IPS-15b (cell line): ENCODE measurements around the gene RAB29.

ENCODE experiments used
- H3K27me3 ChIP-seq: one replicate; pipeline ENCODE4 v1.6.1; 2013; ENCODE audit warnings: low read length; ENCODE audit not compliant: control insufficient read depth, insufficient read depth
- H3K36me3 ChIP-seq: one replicate; pipeline ENCODE4 v1.6.1; 2013; ENCODE audit warnings: low read length; ENCODE audit not compliant: control insufficient read depth, insufficient read depth
- H3K4me1 ChIP-seq: one replicate; pipeline ENCODE4 v1.6.1; 2013; ENCODE audit warnings: mild to moderate bottlenecking, low read length; ENCODE audit not compliant: control insufficient read depth, insufficient read depth
- H3K4me3 ChIP-seq: one replicate; pipeline ENCODE4 v1.5.1; 2013; ENCODE audit warnings: low read depth, low read length
- H3K9ac ChIP-seq: one replicate; pipeline ENCODE4 v1.6.1; 2013; ENCODE audit warnings: low read depth, mild to moderate bottlenecking, low read length
- H3K9me3 ChIP-seq: one replicate; pipeline ENCODE4 v1.6.1; 2013; ENCODE audit warnings: mild to moderate bottlenecking, low read length; ENCODE audit not compliant: control insufficient read depth, insufficient read depth

The RAB29 gene

GRCh38 chr1:205809942-205810345 lies 34.7 kb upstream of the RAB29 start:
- no peak overlapping the region for H3K9ac ChIP-seq
- peaks cover 8% of the 10 kb centered on the region for H3K36me3 ChIP-seq
- H3K4me3 ChIP-seq, result no peak overlapping the region

DNA sequence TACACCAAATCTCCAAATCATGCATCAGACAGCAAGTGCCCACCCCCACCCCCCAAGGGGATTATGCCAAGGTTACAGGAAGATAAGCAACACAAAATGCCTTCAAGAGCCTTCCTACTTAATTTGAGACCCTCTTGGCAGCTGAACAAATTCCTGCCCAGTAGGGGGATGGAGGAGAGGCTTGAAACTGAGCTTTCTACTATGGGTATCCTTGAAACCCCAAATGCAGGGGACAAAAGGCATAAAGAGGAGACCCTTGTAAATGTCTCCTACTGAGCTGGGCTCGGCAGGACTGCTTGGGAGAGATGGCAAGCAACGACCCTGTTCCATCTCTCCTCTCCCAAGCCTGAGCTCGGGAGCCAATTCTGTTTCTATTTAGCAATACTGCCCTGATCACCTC lies 34.2 kb upstream of the RAB29 start:
- peaks cover 8% of the 10 kb centered on the region for H3K36me3 ChIP-seq
- peaks cover 16% of the 10 kb centered on the region for H3K4me1 ChIP-seq
- H3K9ac ChIP-seq, result no peak overlapping the region
- H3K9me3 ChIP-seq, result no peaks in the 10 kb centered on the region
- peaks cover 5% of the 10 kb centered on the region for H3K27me3 ChIP-seq
- no peak overlapping the region for H3K4me3 ChIP-seq

More at GRCh38 chr1:205809942-205810345, 34.7 kb upstream of the RAB29 start:
- Histone ChIP-seq H3K4me1 (peaks cover 16% of the 10 kb centered on the region), H3K27me3 (peaks cover 10% of the 10 kb centered on the region), H3K9me3 (no peaks in the 10 kb centered on the region)

DNA sequence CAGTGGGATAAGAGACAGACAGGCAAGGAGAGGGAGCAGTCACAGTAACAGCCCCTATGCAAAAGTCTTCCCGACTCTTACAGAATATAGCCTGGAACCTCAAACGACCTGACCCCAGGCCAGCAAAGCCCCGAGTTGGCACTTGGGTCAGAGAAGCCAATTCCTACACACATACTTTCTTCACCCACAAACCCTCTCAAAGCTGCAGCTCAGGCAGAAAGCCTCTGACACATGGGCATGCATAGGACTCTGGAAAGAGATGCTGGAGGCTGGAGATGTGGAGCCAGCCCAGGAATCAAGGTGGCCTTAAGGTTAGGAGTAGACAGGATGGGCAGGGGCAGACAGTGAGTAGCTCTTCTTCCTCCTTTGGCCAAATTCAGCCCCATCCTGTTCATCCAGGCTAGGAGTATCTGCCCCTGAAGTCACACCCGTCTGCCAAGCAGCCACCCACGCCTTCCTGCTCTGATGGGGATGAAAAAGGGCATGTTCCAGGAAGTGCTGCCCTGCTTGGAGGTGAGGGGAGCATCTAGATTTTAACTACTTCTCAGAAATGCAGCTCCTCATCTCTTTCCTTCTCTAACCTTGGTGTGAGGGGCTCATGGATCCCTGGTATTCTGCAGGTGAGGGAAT lies 29.9 kb upstream of the RAB29 start:
- H3K36me3 ChIP-seq, result peaks cover 9% of the 10 kb centered on the region
- H3K9me3 ChIP-seq, result no peaks in the 10 kb centered on the region
- H3K27me3 ChIP-seq, result no peaks in the 10 kb centered on the region
- no peak overlapping the region for H3K9ac ChIP-seq
- peaks cover 6% of the 10 kb centered on the region for H3K4me1 ChIP-seq
- no peak overlapping the region for H3K4me3 ChIP-seq

GRCh38 chr1:205804605-205805004 lies 29.3 kb upstream of the RAB29 start:
- no peaks in the 10 kb centered on the region for H3K9me3 ChIP-seq
- peaks cover 6% of the 10 kb centered on the region for H3K36me3 ChIP-seq
- H3K4me1 ChIP-seq, result peaks cover 6% of the 10 kb centered on the region
- H3K27me3 ChIP-seq, result no peaks in the 10 kb centered on the region
- H3K4me3 ChIP-seq, result no peak overlapping the region
- H3K9ac ChIP-seq, result no peak overlapping the region

- Histone ChIP-seq H3K27me3 (no peaks in the 10 kb centered on the region), H3K9ac (no peak overlapping the region), H3K4me3 (no peak overlapping the region), H3K4me1 (no peaks in the 10 kb centered on the region), H3K9me3 (no peaks in the 10 kb centered on the region), H3K36me3 (peaks cover 12% of the 10 kb centered on the region)
Observed at GRCh38 chr1:205803986-205804385, 28.7 kb upstream of the RAB29 start.

- Histone ChIP-seq H3K36me3 (peaks cover 29% of the 10 kb centered on the region), H3K4me3 (no peak overlapping the region), H3K4me1 (no peaks in the 10 kb centered on the region), H3K9ac (peak overlapping the region; percentile 29), H3K27me3 (no peaks in the 10 kb centered on the region), H3K9me3 (no peaks in the 10 kb centered on the region)
Observed at GRCh38 chr1:205802060-205802459, 26.8 kb upstream of the RAB29 start.

DNA sequence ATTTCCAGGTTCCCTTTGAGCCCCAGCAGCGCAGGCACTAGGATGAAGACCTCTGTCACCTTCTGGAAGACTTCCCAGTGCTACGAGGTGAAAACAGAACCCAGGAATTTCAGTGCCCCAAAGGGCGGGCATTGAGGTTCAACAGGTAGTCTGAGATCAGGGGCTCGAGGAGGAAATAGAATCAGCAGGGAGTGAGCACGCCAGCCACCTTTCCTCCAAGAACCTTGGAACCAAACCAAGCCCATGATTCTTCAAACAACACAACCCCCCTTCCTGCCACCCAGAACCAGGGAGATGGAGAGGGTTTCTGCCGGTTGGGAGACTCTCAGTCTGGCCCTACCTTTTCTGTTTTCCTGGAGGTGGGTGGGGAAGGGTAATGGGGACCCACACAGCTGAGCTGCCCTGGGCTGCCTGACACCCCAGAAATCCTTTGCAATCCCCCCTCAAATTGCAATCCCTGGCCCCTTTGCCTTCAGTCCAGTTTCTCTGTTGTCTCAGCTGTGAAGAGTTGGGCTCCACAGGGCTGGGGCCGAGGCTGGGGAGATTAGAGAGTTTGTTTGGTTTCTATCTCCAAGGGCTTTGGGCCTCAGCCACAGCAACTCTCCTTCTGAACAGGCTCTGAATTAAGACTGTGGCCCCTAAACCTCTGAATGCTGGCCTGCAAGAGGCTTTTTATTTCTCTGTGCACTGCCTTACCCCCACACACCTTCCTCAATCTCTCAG lies 25.9 kb upstream of the RAB29 start:
- H3K9me3 ChIP-seq, result no peaks in the 10 kb centered on the region

DNA sequence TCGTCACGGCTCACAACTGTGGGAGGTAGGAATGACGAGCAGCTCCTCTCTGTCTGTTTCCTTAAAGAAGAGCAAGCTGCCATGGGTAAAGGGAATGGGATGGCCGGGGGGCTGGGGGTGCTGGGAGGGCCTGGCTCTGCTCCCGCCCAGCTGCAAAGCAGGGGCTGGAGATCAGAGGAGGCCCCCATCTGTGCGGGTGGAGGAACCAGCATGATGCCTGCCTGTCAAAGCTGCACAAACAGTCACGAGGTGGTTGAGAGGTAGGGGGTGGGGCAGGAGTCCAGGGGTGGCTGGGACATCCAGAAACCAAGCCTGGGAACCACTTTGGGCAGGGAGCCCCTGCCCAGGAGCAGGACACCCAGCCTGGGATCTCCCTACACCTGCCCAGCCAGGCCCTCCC lies 25.1 kb upstream of the RAB29 start:
- Histone ChIP-seq H3K9ac (no peak overlapping the region), H3K27me3 (no peaks in the 10 kb centered on the region), H3K9me3 (no peaks in the 10 kb centered on the region), H3K36me3 (peaks cover 34% of the 10 kb centered on the region), H3K4me3 (no peak overlapping the region), H3K4me1 (no peaks in the 10 kb centered on the region)

More for the DNA sequence above, 25.9 kb upstream of the RAB29 start:
- H3K27me3 ChIP-seq, result no peaks in the 10 kb centered on the region
- no peaks in the 10 kb centered on the region for H3K4me1 ChIP-seq
- H3K36me3 ChIP-seq, result peaks cover 34% of the 10 kb centered on the region
- H3K9ac ChIP-seq, result peak overlapping the region; percentile 47
- no peak overlapping the region for H3K4me3 ChIP-seq

DNA sequence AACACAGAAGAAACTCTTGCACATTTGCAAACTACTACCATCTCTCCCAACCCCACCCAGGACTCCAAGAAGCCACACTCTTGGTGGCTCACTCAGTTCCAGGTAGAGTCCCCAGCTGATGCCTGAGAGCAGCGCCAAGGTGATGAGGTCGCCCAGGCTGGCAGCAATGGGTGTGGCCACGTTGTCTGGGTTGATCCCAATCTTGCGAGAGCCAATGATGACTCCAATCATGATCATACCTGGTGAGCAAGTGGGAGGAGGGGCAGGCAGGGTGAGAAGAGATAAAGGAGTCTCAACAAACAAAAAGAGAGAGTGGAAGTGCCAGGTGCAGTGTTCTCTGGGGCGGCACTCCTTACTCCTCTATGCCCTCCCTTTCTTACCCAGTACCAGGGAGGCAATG lies 23.3 kb upstream of the RAB29 start:
- H3K9me3 ChIP-seq, result no peaks in the 10 kb centered on the region
- no peaks in the 10 kb centered on the region for H3K4me1 ChIP-seq
- H3K27me3 ChIP-seq, result no peaks in the 10 kb centered on the region
- no peak overlapping the region for H3K4me3 ChIP-seq
- H3K36me3 ChIP-seq, result peaks cover 42% of the 10 kb centered on the region
- H3K9ac ChIP-seq, result no peak overlapping the region

DNA sequence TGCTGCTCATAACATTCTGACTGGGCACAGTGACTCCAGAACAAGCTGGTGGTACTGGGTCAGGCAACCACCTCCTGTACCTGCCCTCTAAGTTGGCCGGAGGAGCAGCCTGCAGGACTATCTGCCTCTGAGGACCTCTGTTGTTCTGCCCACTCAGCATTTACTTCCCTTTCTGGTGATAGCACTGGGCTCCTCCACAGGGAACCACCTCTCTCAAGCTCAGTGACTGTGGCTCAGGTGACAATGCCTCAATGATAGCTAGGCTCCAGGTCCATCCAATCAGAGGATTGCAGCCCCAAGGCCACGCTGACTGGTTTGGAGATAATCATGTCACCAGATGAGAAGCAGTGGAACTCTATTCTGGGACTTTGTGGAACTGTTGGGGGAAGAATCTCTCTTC lies 21.9 kb upstream of the RAB29 start:
- no peak overlapping the region for H3K4me3 ChIP-seq
- H3K9ac ChIP-seq, result no peak overlapping the region
- H3K9me3 ChIP-seq, result no peaks in the 10 kb centered on the region
- H3K27me3 ChIP-seq, result no peaks in the 10 kb centered on the region
- H3K36me3 ChIP-seq, result peaks cover 43% of the 10 kb centered on the region
- no peaks in the 10 kb centered on the region for H3K4me1 ChIP-seq

DNA sequence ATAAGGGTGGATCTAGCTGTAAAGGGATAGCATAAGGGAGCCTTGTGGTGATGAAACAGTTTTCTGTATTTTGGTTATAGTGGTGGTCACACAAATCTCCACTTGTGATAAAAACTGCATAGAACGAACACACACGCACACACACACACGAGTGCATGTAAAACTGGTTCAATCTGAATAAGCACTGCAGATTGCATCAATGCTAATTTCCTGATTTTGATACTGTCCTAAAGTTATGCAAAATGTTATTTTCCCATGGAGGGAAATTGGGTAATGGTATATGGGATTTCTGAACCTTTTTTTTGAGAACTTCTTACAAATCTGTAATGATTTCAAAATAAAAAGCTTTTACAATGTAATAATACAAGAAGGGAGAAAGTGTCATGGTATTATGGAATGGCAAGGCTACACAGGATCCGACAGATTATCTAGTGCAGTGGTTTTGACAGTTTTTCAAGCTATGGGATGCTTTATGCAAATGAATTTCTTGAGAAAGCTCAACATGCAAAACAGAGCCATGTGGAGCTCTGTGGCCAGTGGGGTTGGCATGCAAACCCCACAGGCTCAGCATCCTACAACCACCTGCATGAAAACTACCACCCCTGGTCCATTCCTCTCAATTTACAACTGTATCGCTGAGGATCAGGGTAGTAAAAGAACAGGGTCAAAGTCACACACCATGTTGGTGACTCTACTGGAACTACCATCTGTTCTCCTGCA lies 18.9 kb upstream of the RAB29 start:
- Histone ChIP-seq H3K36me3 (peaks cover 48% of the 10 kb centered on the region), H3K27me3 (no peaks in the 10 kb centered on the region), H3K9ac (no peak overlapping the region), H3K4me3 (no peak overlapping the region), H3K4me1 (no peaks in the 10 kb centered on the region), H3K9me3 (no peaks in the 10 kb centered on the region)
